ENCODE results near the gene ANKS3.
"Not testable (repeated sequence)": the region's sequence is repeated elsewhere in the genome, so short reads cannot be mapped to it uniquely, and the experiment has no call there.

ANKS3 gene

GRCh38 chr16:4664538-4665418 is 69.3 kb downstream of the ANKS3 start:
- no peak for DNase-seq

GRCh38 chr16:4663777-4664465 is 70.2 kb downstream of the ANKS3 start:
- DNase-seq, result no peak

GRCh38 chr16:4663465-4663776 is 70.7 kb downstream of the ANKS3 start:
- no peak for DNase-seq

GRCh38 chr16:4661661-4662060 is 72.4 kb downstream of the ANKS3 start:
- DNase-seq, result no peak

- peak; percentile 14 for DNase-seq
These were observed 73.5 kb downstream of the ANKS3 start for GRCh38 chr16:4660454-4661007.

- DNase-seq, result no peak
These were observed 74.4 kb downstream of the ANKS3 start for GRCh38 chr16:4659363-4660353.

GRCh38 chr16:4656695-4657686 is 77.1 kb downstream of the ANKS3 start:
- DNase-seq, result no peak

- DNase-seq, result no peak
These were observed 77.8 kb downstream of the ANKS3 start for GRCh38 chr16:4656221-4656620.

GRCh38 chr16:4655801-4656200 is 78.3 kb downstream of the ANKS3 start:
- DNase-seq, result no peak

- no peak for DNase-seq
These were observed 79.0 kb downstream of the ANKS3 start for GRCh38 chr16:4654964-4655590.

- DNase-seq, result no peak
These were observed 79.8 kb downstream of the ANKS3 start for GRCh38 chr16:4654011-4654963.

- no peak for DNase-seq
These were observed 81.5 kb downstream of the ANKS3 start for GRCh38 chr16:4652561-4652960.

- no peak for DNase-seq
These were observed 82.2 kb downstream of the ANKS3 start for GRCh38 chr16:4651827-4652226.

- not testable (repeated sequence) for DNase-seq
These were observed 83.5 kb downstream of the ANKS3 start for GRCh38 chr16:4650443-4651074.

GRCh38 chr16:4649744-4650442 is 84.2 kb downstream of the ANKS3 start:
- DNase-seq, result no peak

GRCh38 chr16:4648917-4649316 is 85.2 kb downstream of the ANKS3 start:
- DNase-seq, result no peak

- no peak for DNase-seq
These were observed 86.5 kb downstream of the ANKS3 start for GRCh38 chr16:4647644-4647980.

GRCh38 chr16:4646773-4647643 is 87.1 kb downstream of the ANKS3 start:
- no peak for DNase-seq
